Measurements from ENCODE around the gene ABLIM3.

DNA sequence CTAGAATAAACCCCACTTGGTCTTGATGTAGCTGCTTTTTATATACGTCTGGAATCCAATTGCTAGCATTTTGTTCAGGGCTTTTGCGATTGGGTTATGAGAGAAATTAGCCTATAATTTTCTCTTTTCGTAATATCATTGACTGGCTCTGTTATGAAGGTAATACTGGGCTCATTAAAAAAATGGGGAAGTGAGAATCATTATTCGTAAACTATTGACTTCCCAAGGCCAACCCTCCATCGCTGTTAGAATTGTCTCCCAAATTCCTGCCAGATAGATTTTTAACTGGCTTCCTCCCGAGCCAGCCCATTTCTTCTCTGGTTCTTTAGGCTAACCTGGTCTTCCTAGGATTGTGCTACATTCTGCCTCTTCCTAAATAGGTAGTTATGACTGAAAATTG lies 168.1 kb downstream of the ABLIM3 start:
- TF ChIP-seq, protein P1, sequence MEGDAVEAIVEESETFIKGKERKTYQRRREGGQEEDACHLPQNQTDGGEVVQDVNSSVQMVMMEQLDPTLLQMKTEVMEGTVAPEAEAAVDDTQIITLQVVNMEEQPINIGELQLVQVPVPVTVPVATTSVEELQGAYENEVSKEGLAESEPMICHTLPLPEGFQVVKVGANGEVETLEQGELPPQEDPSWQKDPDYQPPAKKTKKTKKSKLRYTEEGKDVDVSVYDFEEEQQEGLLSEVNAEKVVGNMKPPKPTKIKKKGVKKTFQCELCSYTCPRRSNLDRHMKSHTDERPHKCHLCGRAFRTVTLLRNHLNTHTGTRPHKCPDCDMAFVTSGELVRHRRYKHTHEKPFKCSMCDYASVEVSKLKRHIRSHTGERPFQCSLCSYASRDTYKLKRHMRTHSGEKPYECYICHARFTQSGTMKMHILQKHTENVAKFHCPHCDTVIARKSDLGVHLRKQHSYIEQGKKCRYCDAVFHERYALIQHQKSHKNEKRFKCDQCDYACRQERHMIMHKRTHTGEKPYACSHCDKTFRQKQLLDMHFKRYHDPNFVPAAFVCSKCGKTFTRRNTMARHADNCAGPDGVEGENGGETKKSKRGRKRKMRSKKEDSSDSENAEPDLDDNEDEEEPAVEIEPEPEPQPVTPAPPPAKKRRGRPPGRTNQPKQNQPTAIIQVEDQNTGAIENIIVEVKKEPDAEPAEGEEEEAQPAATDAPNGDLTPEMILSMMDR (IDR thresholded peaks at IDR 0.05): no peak
- no peak for TF ChIP-seq POLR2AphosphoS5 (IDR thresholded peaks at IDR 0.05; ENCODE audit: insufficient read depth in 1 of 2, low read depth in 1 of 2)
